Erythroblast (primary cell): ENCODE measurements around the gene ST6GALNAC2.
"Not testable (repeated sequence)": the region's sequence is repeated elsewhere in the genome, so short reads cannot be mapped to it uniquely, and the experiment has no call there.

Experiments used
- GATA1 ChIP-seq: IDR thresholded peaks from 2 replicates; pipeline ENCODE4 v1.6.1; 2011; ENCODE audit warnings: low read depth, mild to moderate bottlenecking, control low read depth, low read length, moderate library complexity
- POLR2A ChIP-seq: IDR thresholded peaks from 2 replicates; pipeline ENCODE4 v1.6.1; 2011; ENCODE audit warnings: mild to moderate bottlenecking, low read length

- not testable (repeated sequence) for TF ChIP-seq POLR2A, GATA1
These were observed 26.2 kb downstream of the ST6GALNAC2 start for GRCh38 chr17:76559460-76559859.
